CD14-positive monocyte (primary cell): Measurements from ENCODE around the gene IMPDH1. TPM values are rescaled to one million over a fixed set of nuclear protein-coding genes. Genes with fewer than 3 reads are reported as not detected.

Experiments
- DNase-seq, 3 donors: peaks; one replicate each; pipeline ENCODE4 v3.0.0-alpha.2; 2011 to 2022
- H2AFZ ChIP-seq: 2 replicates; pipeline ENCODE4 v1.6.0; 2012; ENCODE audit warnings: mild to moderate bottlenecking, low read depth, low read length, inconsistent platforms; ENCODE audit not compliant: insufficient read depth, poor library complexity, severe bottlenecking
- H3K27ac ChIP-seq, 2 donors: 1 replicate in 1 of 2; 2 replicates in 1 of 2; pipeline ENCODE4 v1.5.1; 2012 to 2013; ENCODE audit warnings: low read length in 2 of 2, control low read depth in 1 of 2, inconsistent platforms in 1 of 2, low read depth in 1 of 2, mild to moderate bottlenecking in 1 of 2
- H3K27me3 ChIP-seq, 2 donors: one replicate each; pipeline versions ENCODE4 v1.6.0 to v1.6.1; 2011 to 2013; ENCODE audit warnings: low read length in 2 of 2; ENCODE audit not compliant: control insufficient read depth in 2 of 2, insufficient read depth in 2 of 2
- H3K36me3 ChIP-seq, 2 donors: replicated peaks in 1 of 2; 1 replicate in 1 of 2; 2 replicates in 1 of 2; pipeline versions ENCODE4 v1.5.1 to v1.6.1; 2012 to 2013; ENCODE audit warnings: low read length in 2 of 2, control low read depth in 1 of 2, inconsistent platforms in 1 of 2, mild to moderate bottlenecking in 1 of 2; ENCODE audit not compliant: insufficient read depth in 2 of 2, control insufficient read depth in 1 of 2
- H3K4me1 ChIP-seq, 2 donors: 1 replicate in 1 of 2; 2 replicates in 1 of 2; pipeline versions ENCODE4 v1.5.1 to v1.6.1; 2012 to 2013; ENCODE audit warnings: low read length in 2 of 2, control low read depth in 1 of 2, inconsistent platforms in 1 of 2, mild to moderate bottlenecking in 1 of 2, moderate library complexity in 1 of 2; ENCODE audit not compliant: insufficient read depth in 2 of 2, control insufficient read depth in 1 of 2
- H3K4me2 ChIP-seq: replicated peaks from 2 replicates; pipeline ENCODE3; 2012; ENCODE audit warnings: low read length, moderate library complexity, mild to moderate bottlenecking; ENCODE audit not compliant: poor library complexity, severe bottlenecking; ENCODE audit errors: extremely low read depth
- H3K4me3 ChIP-seq, 3 experiments: fragments of 200-600 bp in 1 of 3; sonication (generic) in 1 of 3; replicated peaks in 1 of 3; 1 replicate in 2 of 3; 2 replicates in 1 of 3; pipeline ENCODE4 v1.5.1; 2011 to 2013; ENCODE audit warnings: low read length in 3 of 3, mild to moderate bottlenecking in 3 of 3, control low read depth in 2 of 3, low read depth in 2 of 3, inconsistent platforms in 1 of 3, moderate library complexity in 1 of 3
- H3K79me2 ChIP-seq: 2 replicates; pipeline ENCODE4 v1.6.0; 2012; ENCODE audit warnings: mild to moderate bottlenecking, control low read depth, inconsistent platforms, low read length, moderate library complexity; ENCODE audit not compliant: insufficient read depth
- H3K9ac ChIP-seq: 2 replicates; pipeline ENCODE4 v1.6.0; 2017; ENCODE audit warnings: low read length, mild to moderate bottlenecking; ENCODE audit not compliant: insufficient read depth, poor library complexity, severe bottlenecking
- H3K9me3 ChIP-seq, 2 donors: replicated peaks in 1 of 2; 1 replicate in 1 of 2; 2 replicates in 1 of 2; pipeline versions ENCODE4 v1.5.1 to v1.6.1; 2012 to 2013; ENCODE audit warnings: low read length in 2 of 2, control low read depth in 1 of 2; ENCODE audit not compliant: control insufficient read depth in 1 of 2, insufficient read depth in 1 of 2
- H4K20me1 ChIP-seq: 2 replicates; pipeline ENCODE4 v1.6.0; 2012; ENCODE audit warnings: mild to moderate bottlenecking, low read length, control low read depth, moderate library complexity; ENCODE audit not compliant: insufficient read depth
- H3K27ac Mint-ChIP-seq, 7 donors: one replicate each; pipeline ENCODE4 v1.8.0; 2020; ENCODE audit warnings: mild to moderate bottlenecking in 7 of 7, mixed read lengths in 7 of 7, moderate library complexity in 6 of 7, inconsistent platforms in 2 of 7
- H3K27me3 Mint-ChIP-seq, 3 donors: one replicate each; pipeline ENCODE4 v1.8.0; 2021 to 2022; ENCODE audit warnings: low read depth in 3 of 3, mild to moderate bottlenecking in 3 of 3, mixed read lengths in 3 of 3, moderate library complexity in 3 of 3, inconsistent platforms in 1 of 3
- H3K36me3 Mint-ChIP-seq, 2 donors: one replicate each; pipeline ENCODE4 v1.8.0; 2020; ENCODE audit warnings: mixed read lengths in 2 of 2, inconsistent platforms in 1 of 2, mild to moderate bottlenecking in 1 of 2
- H3K4me1 Mint-ChIP-seq: one replicate; pipeline ENCODE4 v1.8.0; 2020; ENCODE audit warnings: mild to moderate bottlenecking, mixed read lengths
- H3K4me3 Mint-ChIP-seq, 2 donors: one replicate each; pipeline ENCODE4 v1.8.0; 2020; ENCODE audit warnings: mild to moderate bottlenecking in 2 of 2, mixed read lengths in 2 of 2, moderate library complexity in 1 of 2
- H3K9me3 Mint-ChIP-seq, 7 donors: one replicate each; pipeline ENCODE4 v1.8.0; 2020 to 2022; ENCODE audit warnings: mixed read lengths in 7 of 7, mild to moderate bottlenecking in 6 of 7, moderate library complexity in 6 of 7, inconsistent platforms in 2 of 7
- CTCF ChIP-seq: fragments of 200-600 bp; IDR thresholded peaks from one replicate; pipeline ENCODE4 v1.8.0; 2022; ENCODE audit warnings: antibody characterized with exemption, mild to moderate bottlenecking
- WGBS: methylation state at CpG from one replicate; pipeline ENCODE4 v1.1.5; 2013; ENCODE audit warnings: missing lambda C conversion rate; ENCODE audit not compliant: insufficient coverage; 5-methylcytosine and 5-hydroxymethylcytosine counted together
- intact Hi-C, 2 donors: fragments of 100-400 bp; cut with micrococcal nuclease; formaldehyde crosslinking; loops; one replicate each; pipeline versions ENCODE4 v1.15.0 to v1.15.1; 2023
- polyA plus RNA-seq, 3 donors: library from polyadenylated mRNA; depleted of rRNA in 1 of 3; unstranded in 2 of 3; stranded (reverse) in 1 of 3; fragments of 300-500 nt in 2 of 3; fragments of >200 nt in 1 of 3; fragmentation: Illumina TruSeq in 2 of 3; gene quantifications; 1 replicate in 2 of 3; 2 replicates in 1 of 3; pipeline ENCODE4 v1.2.3, GENCODE V29; 2012 to 2021

The IMPDH1 gene
- polyA plus RNA-seq, 3 donors: 110 to 259 (median 152) TPM

DNA sequence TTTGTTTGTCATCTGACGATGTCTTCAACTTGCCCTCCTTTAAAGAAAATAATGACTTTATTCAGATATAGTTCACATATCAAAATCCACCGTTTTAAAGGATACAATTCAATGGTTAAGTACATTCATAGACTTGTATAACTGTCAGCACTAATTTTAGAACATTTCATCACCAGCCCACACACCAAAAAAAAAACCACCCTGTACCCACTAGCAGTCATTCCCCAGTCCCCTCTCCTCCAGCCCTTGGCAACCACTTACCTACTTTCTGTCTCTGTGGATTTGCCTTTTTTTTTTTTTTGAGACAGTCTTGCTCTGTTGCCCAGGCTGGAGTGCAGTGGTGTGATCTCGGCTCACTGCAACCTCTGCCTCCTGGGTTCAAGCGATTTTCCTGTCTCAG lies 40.6 kb upstream of the IMPDH1 start:
- peaks cover 33% of the 10 kb centered on the region for H3K4me1 Mint-ChIP-seq
- intact Hi-C loops: loop anchor here (10.0 kb wide), 2 partner anchors 46 to 106 kb away; partner anchors contain the start of genes IMPDH1 (in 2 of the 2) and RBM28 (in 1 of the 2)
- peak overlapping the region; percentile 56 for H2AFZ ChIP-seq
- H3K9me3 ChIP-seq: no peaks in the 10 kb centered on the region
- H3K36me3 Mint-ChIP-seq: no peaks in the 10 kb centered on the region
- 50% methylated on average over 1 of the region's 4 CpGs for WGBS
- peaks cover 21 to 27% of the 10 kb centered on the region in 2 donors for H3K4me1 ChIP-seq
- H3K27me3 ChIP-seq: no peaks in the 10 kb centered on the region
- H3K79me2 ChIP-seq: no peaks in the 10 kb centered on the region
- H4K20me1 ChIP-seq: no peaks in the 10 kb centered on the region
- H3K4me2 ChIP-seq: no peak overlapping the region
- no peak for TF ChIP-seq CTCF
- no peaks in the 10 kb centered on the region for H3K9me3 Mint-ChIP-seq
- H3K9ac ChIP-seq: no peak overlapping the region
- H3K36me3 ChIP-seq: no peaks in the 10 kb centered on the region
- peak overlapping the region in 6 of 7 donors; percentile 40 to 79 (median 59) for H3K27ac Mint-ChIP-seq
- H3K4me3 ChIP-seq: no peak overlapping the region
- peak overlapping the region in 1 of 2 donors; percentile 40 for H3K27ac ChIP-seq
- DNase-seq: peak in 1 of 3 donors; percentile 17
- peaks cover 0 to 1% (median 0%) of the 10 kb centered on the region in 3 donors for H3K27me3 Mint-ChIP-seq
- H3K4me3 Mint-ChIP-seq: no peak overlapping the region

DNA sequence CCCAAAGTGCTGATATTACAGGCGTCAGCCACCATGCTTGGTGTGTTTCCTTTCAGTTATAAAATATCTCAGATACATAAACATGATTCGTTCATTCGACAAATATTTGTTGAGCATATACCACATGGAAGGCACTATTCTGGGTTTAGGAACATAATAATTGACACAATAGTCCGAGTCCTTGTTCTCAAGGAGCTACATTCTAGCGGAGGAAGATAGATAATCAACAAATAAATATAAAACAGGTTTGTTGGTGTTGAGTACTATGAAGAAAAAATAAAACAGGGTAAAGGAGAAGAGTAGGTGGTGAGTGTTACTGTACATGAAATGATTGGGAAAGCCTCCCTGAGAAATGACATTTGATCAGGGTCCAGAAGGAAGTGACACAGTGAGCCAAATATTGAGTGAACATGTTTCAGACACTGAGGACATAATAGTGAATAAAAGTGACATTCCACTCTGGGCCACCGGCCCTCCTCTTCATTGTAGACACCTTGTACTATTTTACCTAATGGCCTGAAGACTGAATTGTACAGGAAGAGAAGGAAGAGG lies 39.0 kb upstream of the IMPDH1 start:
- Histone ChIP-seq H3K9me3 (no peaks in the 10 kb centered on the region), H4K20me1 (no peaks in the 10 kb centered on the region), H3K27ac (peak overlapping the region in 1 of 2 donors; percentile 12), H3K9ac (no peak overlapping the region), H3K36me3 (no peaks in the 10 kb centered on the region), H2AFZ (no peak overlapping the region), H3K4me2 (no peak overlapping the region), H3K4me1 (peaks cover 16 to 21% of the 10 kb centered on the region in 2 donors), H3K4me3 (no peak overlapping the region), H3K27me3 (no peaks in the 10 kb centered on the region), H3K79me2 (no peaks in the 10 kb centered on the region)
- H3K4me3 Mint-ChIP-seq: no peak overlapping the region
- TF ChIP-seq CTCF: no peak
- no peak for DNase-seq
- no peaks in the 10 kb centered on the region for H3K36me3 Mint-ChIP-seq
- intact Hi-C loops: no loop called here
- H3K9me3 Mint-ChIP-seq: no peaks in the 10 kb centered on the region
- H3K27me3 Mint-ChIP-seq: peaks cover 0 to 1% (median 0%) of the 10 kb centered on the region in 3 donors
- no CpG with 5 or more reads among the region's 6 CpGs for WGBS
- peaks cover 32% of the 10 kb centered on the region for H3K4me1 Mint-ChIP-seq
- peak overlapping the region in 2 of 7 donors; percentile 6 to 23 for H3K27ac Mint-ChIP-seq
